Iris pigment epithelial cell (primary cell): ENCODE measurements around the gene RGS5.

Experiments used
- DNase-seq: peaks from one replicate; pipeline ENCODE4 v3.0.0-alpha.2; 2011; ENCODE audit warnings: low read depth

Gene RGS5

DNA sequence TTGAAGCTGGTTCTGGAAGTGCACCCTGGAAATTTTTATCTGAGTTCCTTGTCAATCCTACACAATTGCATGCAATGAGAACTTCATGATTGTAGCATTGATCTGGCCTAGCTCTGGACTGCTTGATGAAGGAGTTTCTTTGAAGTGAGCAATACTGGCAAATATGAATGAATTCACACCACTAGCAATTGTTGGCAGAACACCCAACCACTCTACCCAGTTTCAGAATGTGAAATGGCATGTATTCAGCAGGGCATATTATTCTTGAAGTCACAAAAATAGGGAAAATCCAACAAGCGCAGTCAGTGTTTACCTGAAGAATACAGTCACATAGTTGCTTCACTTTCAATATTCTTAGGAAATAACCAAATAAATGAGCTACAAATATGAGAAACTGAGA lies 57.3 kb downstream of the RGS5 start:
- DNase-seq: no peak

GRCh38 chr1:163144418-163144817 lies 58.3 kb downstream of the RGS5 start:
- no peak for DNase-seq

DNA sequence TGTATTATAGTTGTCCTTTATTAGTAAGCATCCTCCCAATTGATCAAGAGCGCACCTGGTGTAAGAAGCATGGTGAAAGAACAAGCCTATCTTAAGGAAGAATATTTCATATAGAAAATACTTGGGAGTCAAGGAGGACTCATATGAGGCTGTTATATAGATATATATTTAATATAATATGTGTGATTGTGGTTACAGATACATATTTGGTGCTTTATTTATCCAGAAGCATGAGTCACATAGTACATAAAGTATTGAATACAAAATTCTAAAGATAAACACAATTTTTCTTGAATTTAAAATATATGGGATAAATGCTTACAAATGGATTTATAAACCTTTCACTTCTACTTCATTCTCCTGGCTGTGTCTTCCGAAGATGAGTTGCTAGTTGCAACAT lies 60.6 kb downstream of the RGS5 start:
- DNase-seq: no peak

GRCh38 chr1:163141556-163141955 lies 61.2 kb downstream of the RGS5 start:
- DNase-seq: no peak

DNA sequence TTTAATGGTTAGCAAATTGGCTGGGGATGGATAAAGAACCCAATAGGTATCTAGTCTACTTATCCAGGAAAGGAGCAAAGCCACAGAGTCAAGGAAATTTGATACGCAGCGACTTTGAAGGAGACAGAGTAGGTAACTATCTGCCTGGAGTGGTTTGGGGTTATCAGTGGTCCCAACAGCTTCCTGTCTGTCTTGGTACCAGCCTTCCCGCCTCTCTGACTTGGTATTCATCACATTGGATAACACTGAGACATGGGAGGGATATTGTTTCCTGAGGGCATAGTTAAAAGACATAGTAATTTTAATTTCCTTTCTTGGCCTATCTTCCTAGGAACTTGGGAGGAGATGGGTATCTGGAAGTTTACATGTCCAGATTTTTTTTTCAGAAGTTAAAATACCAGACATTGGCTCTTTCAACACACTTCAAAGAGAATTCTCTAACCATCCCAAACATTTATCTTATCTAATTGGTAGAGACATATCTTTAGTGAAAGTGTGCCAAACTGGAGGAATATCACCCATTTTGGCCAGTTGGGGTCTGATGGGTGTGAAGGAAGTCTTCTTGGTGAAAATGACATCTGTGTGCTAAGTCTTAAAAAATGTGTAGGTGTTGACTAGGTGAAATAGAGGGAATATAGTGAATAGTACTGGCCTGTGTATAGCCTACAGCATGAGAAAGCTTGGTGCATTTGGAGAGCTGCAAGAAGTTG lies 65.0 kb downstream of the RGS5 start:
- no peak for DNase-seq

DNA sequence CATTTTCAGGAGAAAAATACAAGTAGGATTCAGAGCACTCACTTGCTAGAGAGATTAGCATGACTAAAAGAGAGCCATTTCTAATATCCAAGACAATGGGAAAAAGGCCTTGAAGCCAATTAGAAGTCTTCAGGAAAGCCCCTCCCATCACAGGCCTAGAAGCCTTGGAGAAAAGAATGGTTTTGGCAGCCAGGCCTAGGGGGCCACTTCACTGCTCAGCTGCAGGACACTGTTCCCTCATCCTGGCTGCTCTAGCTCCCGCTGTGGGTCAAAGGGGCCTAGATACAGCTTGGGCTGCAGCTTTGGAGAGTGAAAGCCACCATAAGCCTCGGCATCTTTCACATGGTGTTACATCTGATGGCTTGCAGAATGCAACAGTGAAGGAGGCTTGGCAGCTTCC lies 70.7 kb downstream of the RGS5 start:
- DNase-seq: no peak

GRCh38 chr1:163130225-163130856 lies 72.4 kb downstream of the RGS5 start:
- DNase-seq: peak; percentile 2

DNA sequence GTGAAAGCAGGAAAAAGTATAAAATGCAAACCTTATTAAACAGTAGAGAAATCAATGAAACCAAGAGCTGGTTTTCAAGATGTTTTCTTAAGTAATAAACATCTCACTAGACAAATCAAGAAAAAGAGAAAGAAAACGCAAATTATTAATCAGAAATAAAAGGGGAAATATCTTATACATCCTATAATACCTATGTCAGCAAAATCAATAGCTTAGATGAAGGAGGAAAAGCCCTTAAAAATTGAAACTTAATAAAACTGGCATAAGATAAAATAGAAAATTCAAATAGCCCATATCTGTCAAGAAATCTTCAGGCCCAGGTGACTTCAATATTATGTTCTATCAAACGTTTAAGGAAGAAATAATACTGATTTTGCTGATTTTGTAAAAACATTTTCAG lies 74.4 kb downstream of the RGS5 start:
- no peak for DNase-seq

GRCh38 chr1:163124812-163125211 lies 77.9 kb downstream of the RGS5 start:
- DNase-seq: no peak

DNA sequence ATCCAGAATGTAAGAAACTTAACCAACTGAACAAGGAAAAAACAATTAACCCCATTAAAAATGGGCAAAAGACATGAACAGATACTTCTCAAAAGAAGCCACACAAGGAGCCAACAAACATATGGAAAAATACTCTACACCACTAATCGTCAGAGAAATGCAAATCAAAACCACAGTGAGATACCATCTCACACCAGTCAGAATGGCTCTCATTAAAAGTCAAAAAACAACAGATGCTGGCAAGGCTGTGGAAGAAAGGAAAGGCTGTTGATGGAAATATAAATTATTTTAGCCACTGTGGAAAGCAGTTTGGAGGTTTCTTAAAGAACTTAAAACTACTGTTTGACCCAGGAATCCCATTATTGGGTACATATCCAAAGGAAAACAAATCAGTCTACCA lies 82.3 kb downstream of the RGS5 start:
- no peak for DNase-seq

- DNase-seq: no peak
Observed at GRCh38 chr1:163119707-163120106, 83.0 kb downstream of the RGS5 start.

- DNase-seq: no peak
Observed at GRCh38 chr1:163115887-163116286, 86.8 kb downstream of the RGS5 start.

DNA sequence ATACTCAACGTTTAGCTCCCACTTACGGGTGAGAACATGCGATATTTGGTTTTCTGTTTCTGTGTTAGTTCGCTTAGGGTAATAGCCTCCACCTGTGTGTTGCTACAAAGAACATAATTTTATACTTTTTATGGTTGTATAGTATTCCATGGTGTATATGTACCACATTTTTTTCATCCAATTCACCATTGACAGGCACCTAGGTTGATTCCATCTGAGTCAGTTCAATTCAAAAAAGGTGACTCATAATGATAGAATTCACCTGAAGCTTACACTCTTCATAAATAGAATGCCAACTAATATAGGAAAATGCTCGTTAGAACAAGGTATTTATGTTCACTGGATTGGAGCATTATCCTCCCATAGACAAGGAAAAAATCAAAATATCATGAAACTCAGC lies 95.1 kb downstream of the RGS5 start:
- no peak for DNase-seq

DNA sequence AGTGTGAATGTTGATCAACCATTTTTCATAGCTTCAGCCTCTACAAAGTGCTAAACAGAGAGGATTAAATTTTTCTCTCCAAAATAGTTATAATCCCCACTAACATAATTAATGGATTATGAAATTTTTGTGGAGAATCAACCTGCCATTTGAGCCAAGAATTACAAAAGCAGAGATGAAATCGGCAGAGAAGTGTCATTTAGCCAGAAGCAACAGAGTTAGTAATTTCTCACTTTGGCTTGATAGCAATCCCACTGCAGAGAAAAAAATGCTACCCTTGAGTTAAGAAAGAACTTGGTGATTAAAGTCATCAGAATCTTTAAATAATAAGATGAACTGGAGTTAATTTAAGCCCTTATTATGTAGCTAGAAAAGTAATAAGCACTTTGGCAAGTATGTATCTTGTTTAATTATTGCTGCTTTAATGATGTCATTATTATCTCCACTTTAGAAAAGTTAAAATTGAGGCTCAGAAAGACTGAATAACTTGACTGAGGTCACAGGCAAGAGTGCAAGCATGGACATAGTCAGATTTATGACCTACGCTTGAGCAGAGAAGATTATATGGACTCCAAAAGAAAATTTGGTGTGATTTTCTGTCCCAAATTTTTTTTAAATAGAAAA lies 96.2 kb downstream of the RGS5 start:
- no peak for DNase-seq

- DNase-seq: no peak
Observed at GRCh38 chr1:163104385-163105099, 98.2 kb downstream of the RGS5 start.

- no peak for DNase-seq
Observed at GRCh38 chr1:163102590-163102989, 100.1 kb downstream of the RGS5 start.

- DNase-seq: no peak
Observed at GRCh38 chr1:163095213-163095612, 107.5 kb downstream of the RGS5 start.

DNA sequence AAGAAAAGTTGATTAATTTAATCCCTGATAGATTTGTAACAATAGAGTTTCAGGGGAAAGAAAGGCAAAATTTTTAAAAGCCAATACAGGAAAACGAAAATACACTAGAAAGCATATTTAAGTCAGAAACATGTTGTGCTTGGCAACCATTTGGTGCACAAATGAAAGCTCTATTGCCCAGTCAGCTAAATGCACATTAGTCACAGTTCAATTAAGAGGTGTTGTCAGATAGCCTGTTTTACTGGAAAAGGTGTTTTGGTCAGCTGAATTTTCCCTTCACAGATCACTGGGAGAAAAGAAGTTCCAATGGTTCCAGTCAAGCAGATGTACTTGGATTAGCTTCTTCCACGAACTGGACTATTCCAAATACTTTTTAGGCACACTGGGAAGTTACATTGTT lies 108.1 kb downstream of the RGS5 start:
- no peak for DNase-seq

GRCh38 chr1:163094182-163094581 lies 108.5 kb downstream of the RGS5 start:
- no peak for DNase-seq

- no peak for DNase-seq
Observed at GRCh38 chr1:163093579-163093978, 109.1 kb downstream of the RGS5 start.

DNA sequence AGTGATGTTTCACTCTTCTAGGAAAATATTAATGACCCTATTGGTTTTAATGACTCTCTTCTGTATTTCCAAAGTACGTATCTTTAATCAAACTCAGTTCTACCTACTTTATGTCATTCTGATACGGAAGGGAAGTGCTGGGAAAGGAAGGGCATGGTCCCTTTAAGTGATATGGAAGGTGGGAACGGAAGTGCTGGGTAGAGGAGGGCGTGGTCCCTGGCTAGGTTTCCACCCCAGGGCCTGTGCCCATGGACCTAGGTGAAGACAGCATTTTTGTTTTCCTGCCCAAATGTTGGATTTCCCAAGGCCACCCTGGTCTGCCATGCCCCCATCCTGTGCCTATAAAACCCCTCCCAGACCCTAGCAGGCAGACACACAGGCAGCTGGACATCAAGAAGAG lies 109.5 kb downstream of the RGS5 start:
- DNase-seq: no peak
